ENCODE data around the gene VCL. TPM values are rescaled to one million over a fixed set of nuclear protein-coding genes. Genes with fewer than 3 reads are reported as not detected.

VCL gene
- total RNA-seq, 1 experiment from 2014 or later = 291 TPM

DNA sequence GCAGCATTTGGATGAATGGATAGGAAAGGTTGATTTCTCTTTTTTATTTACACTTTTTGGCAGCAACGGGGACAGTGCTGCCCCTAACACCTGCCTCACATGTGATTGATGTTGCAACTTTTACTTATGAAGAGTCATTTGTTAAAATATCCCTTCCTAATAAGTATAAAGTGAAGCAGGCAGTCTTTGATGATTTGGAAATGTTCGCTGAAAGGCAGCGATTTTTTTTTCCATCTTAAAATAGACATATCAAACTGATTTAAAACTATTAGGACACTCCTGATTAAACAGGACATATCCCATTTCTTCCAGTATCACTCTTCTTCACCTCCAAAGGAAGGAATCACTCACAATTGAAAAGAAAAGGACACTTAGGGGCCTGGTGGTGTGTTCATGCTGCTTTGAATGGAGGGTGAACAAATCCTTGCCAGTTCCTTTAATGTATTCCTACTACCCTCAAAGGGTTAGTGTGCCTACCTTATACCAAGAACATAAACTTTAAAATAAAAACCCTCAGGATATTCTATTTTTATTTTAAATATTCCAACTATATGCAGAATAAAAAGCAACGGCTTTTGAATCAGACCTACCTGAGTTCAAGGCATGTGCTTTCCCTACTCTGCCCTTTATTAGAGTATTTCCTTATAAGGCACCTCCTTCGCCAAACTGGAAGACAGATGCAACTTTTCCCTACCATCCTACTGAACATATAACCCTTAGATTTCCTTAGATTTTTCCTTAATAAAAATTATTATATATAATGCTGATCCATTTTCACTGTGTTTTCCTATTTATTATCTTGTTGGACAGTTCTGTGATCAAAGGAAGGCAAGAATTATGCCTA is 154.2 kb downstream of the VCL start:
- no peak overlapping the region for H2BK12ac ChIP-seq (ENCODE audit: insufficient read length, low read depth, low read length)
- H2BK20ac ChIP-seq (ENCODE audit: low read depth, low read length, poor library complexity, severe bottlenecking) = no peak overlapping the region
- no peak overlapping the region for H3K4ac ChIP-seq (ENCODE audit: low read depth, low read length)
- no peak overlapping the region for H3K18ac ChIP-seq (ENCODE audit: insufficient read length, low read depth, low read length)
- H3K9ac ChIP-seq (ENCODE audit: extremely low read depth, insufficient read length, low read length) = peak overlapping the region; percentile 83
- WGBS (ENCODE audit: extremely low coverage, insufficient read length, low lambda C conversion rate) = no CpG with 5 or more reads among the region's 5 CpGs
- H3K4me1 ChIP-seq (ENCODE audit: insufficient read depth, low read length) = 0 out of 2 replicates have a peak, but pooled peaks cover 2% of the 10 kb centered on the region
- peaks cover 13% of the 10 kb centered on the region; the same call in 1 of the 2 replicates for H3K79me2 ChIP-seq (ENCODE audit: insufficient read depth, low read length)
- H3K23ac ChIP-seq (ENCODE audit: insufficient read length, low read depth, low read length) = no peak overlapping the region
- H3K27ac ChIP-seq (ENCODE audit: insufficient read length, low read depth, low read length) = no peak overlapping the region
- H4K91ac ChIP-seq (ENCODE audit: insufficient read length, low read depth, low read length) = no peak overlapping the region
- H4K8ac ChIP-seq (replicated peaks; ENCODE audit: insufficient read length, low read depth, low read length) = no peak overlapping the region
- H3T11ph ChIP-seq (ENCODE audit: low read length) = no peak overlapping the region
- Mint-ChIP-seq H3K9me3 (no peaks in the 10 kb centered on the region), H3K4me3 (peak overlapping the region in 1 of 2 experiments; percentile 7; a peak in 1 of 5 replicates), H3K36me3 (ENCODE audit: insufficient read depth in 1 of 3, low read depth in 3 of 3) (peaks cover 3 to 10% (median 5%) of the 10 kb centered on the region in 3 experiments; a peak in 5 of 7 replicates), H3K27ac (peak overlapping the region in 2 of 3 experiments; percentile 78 to 92; a peak in 3 of 7 replicates), H3K4me1 (peaks cover 15 to 17% of the 10 kb centered on the region in 2 experiments), H3K27me3 (ENCODE audit: low read depth) (no peaks in the 10 kb centered on the region)
- no peak for DNase-seq
- H3K4me2 ChIP-seq (ENCODE audit: insufficient read depth, insufficient read length, low read length) = peak overlapping the region; percentile 64
- H2BK120ac ChIP-seq (ENCODE audit: low read depth, low read length, poor library complexity, severe bottlenecking) = no peak overlapping the region
- H3K27me3 ChIP-seq (ENCODE audit: insufficient read depth, low read length) = no peaks in the 10 kb centered on the region
- peaks cover 8% of the 10 kb centered on the region for H3K79me1 ChIP-seq (ENCODE audit: insufficient read depth, low read depth, low read length, poor library complexity, severe bottlenecking)
- H4K20me1 ChIP-seq (ENCODE audit: control insufficient read depth, insufficient read depth, insufficient read length) = no peaks in the 10 kb centered on the region
- no peaks in the 10 kb centered on the region for H3K9me3 ChIP-seq (ENCODE audit: control insufficient read depth, low read depth, low read length)
- H3K56ac ChIP-seq (ENCODE audit: insufficient read length, low read depth, low read length) = no peak overlapping the region
- no peak overlapping the region for H2BK5ac ChIP-seq (ENCODE audit: insufficient read length, low read length)
- H4K5ac ChIP-seq (ENCODE audit: insufficient read length, low read depth, low read length) = no peak overlapping the region
- TF ChIP-seq, protein P1, sequence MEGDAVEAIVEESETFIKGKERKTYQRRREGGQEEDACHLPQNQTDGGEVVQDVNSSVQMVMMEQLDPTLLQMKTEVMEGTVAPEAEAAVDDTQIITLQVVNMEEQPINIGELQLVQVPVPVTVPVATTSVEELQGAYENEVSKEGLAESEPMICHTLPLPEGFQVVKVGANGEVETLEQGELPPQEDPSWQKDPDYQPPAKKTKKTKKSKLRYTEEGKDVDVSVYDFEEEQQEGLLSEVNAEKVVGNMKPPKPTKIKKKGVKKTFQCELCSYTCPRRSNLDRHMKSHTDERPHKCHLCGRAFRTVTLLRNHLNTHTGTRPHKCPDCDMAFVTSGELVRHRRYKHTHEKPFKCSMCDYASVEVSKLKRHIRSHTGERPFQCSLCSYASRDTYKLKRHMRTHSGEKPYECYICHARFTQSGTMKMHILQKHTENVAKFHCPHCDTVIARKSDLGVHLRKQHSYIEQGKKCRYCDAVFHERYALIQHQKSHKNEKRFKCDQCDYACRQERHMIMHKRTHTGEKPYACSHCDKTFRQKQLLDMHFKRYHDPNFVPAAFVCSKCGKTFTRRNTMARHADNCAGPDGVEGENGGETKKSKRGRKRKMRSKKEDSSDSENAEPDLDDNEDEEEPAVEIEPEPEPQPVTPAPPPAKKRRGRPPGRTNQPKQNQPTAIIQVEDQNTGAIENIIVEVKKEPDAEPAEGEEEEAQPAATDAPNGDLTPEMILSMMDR (conservative IDR thresholded peaks at IDR 0.05) = no peak
- no peak overlapping the region for H2AFZ ChIP-seq (ENCODE audit: low read length)
- H2BK15ac ChIP-seq (ENCODE audit: low read depth, low read length) = no peak overlapping the region
- H3K14ac ChIP-seq (ENCODE audit: insufficient read depth, low read length) = peak overlapping the region; percentile 84; the same call in 1 of the 2 replicates
- H3K23me2 ChIP-seq (ENCODE audit: insufficient read length, low read depth, low read length, poor library complexity, severe bottlenecking) = no peaks in the 10 kb centered on the region
- H2AK5ac ChIP-seq (ENCODE audit: insufficient read length, low read length) = no peak overlapping the region

All from H9 (cell line).